A549 (cell line): ENCODE results near the gene MAST2. TPM values are rescaled to one million over a fixed set of nuclear protein-coding genes. Genes with fewer than 3 reads are reported as not detected.

Source experiments
- ATAC-seq, 2 experiments: fragments of 200-7000 bp in 1 of 2; fragments of >200 bp in 1 of 2; cut with Nextera tagmentation in 1 of 2; cut with Tn5 transposase in 1 of 2; 3 replicates each; pipeline versions ENCODE4 v1.8.0 to v1.9.1; 2018 to 2020; ENCODE audit warnings: mild to moderate bottlenecking in 1 of 2, moderate library complexity in 1 of 2
- CTCF ChIA-PET: fragments of 300-600 bp; sonication (Branson Sonifier 250); formaldehyde crosslinking; extraction: SDS; loops from one replicate; lab custom pipeline; 2021; ENCODE audit warnings: antibody characterized with exemption, inconsistent platforms; lab: Yijun Ruan, JAX
- POLR2A ChIA-PET: fragments of 350-600 bp; formaldehyde crosslinking; extraction: SDS; loops from one replicate; lab custom pipeline; 2021; ENCODE audit warnings: antibody characterized with exemption, inconsistent platforms; lab: Yijun Ruan, JAX
- DNase-seq, 2 experiments: peaks; one replicate each; pipeline versions ENCODE4 v3.0.0 to v3.0.0-alpha.2; 2011 to 2016; ENCODE audit warnings: low read depth in 1 of 2, low spot score in 1 of 2
- FAIRE-seq: peaks from 2 replicates; lab custom pipeline; 2011; peaks lifted over from hg19 to GRCh38; lab: Jason Lieb, UNC
- H3K27ac ChIP-seq, 2 experiments: fragments of >200 bp; sonication (Bioruptor Twin); formaldehyde crosslinking; 3 replicates each; pipeline ENCODE4 v1.5.1; 2016 to 2017
- H3K4me1 ChIP-seq: fragments of >200 bp; sonication (Bioruptor Twin); formaldehyde crosslinking; 3 replicates; pipeline ENCODE4 v1.6.1; 2016
- H3K4me2 ChIP-seq: fragments of >200 bp; sonication (Bioruptor Twin); formaldehyde crosslinking; 3 replicates; pipeline ENCODE4 v1.6.1; 2016
- H3K4me3 ChIP-seq: fragments of >200 bp; sonication (Bioruptor Twin); formaldehyde crosslinking; 3 replicates; pipeline ENCODE4 v1.5.1; 2016
- H3K9me3 ChIP-seq: fragments of >200 bp; sonication (Bioruptor Twin); formaldehyde crosslinking; 3 replicates; pipeline ENCODE4 v1.6.1; 2016
- ATOH8 ChIP-seq: fragments of 250-450 bp; sonication (Bioruptor Pico); IDR thresholded peaks from 2 replicates; pipeline ENCODE4 v1.5.0; 2020; ENCODE audit warnings: low read depth, mild to moderate bottlenecking, moderate library complexity
- BCL3 ChIP-seq: fragments of >200 bp; sonication (Bioruptor Twin); formaldehyde crosslinking; IDR thresholded peaks from 3 replicates; pipeline ENCODE4 v1.6.1; 2016
- CBX2 ChIP-seq: fragments of 200-600 bp; sonication (generic); IDR thresholded peaks from 2 replicates; pipeline ENCODE4 v1.6.1; 2016; ENCODE audit warnings: low read depth, mild to moderate bottlenecking, borderline replicate concordance
- CEBPB ChIP-seq, 2 experiments: fragments of >200 bp in 1 of 2; sonication (Bioruptor Twin) in 1 of 2; formaldehyde crosslinking in 1 of 2; IDR thresholded peaks; 2 replicates each; pipeline ENCODE4 v1.6.1; 2012 to 2016
- CTCF ChIP-seq: fragments of >200 bp; sonication (Bioruptor Twin); formaldehyde crosslinking; IDR thresholded peaks from 3 replicates; pipeline ENCODE4 v1.5.1; 2016
- EP300 ChIP-seq, 2 experiments: fragments of >200 bp; sonication (Bioruptor Twin); formaldehyde crosslinking; IDR thresholded peaks; 2 replicates in 1 of 2; 3 replicates in 1 of 2; pipeline ENCODE4 v1.6.1; 2016 to 2017
- ESRRA ChIP-seq: fragments of 150-350 bp; IDR thresholded peaks from 2 replicates; pipeline ENCODE4 v1.6.1; 2014; ENCODE audit warnings: mild to moderate bottlenecking, low read length, borderline replicate concordance
- HES2 ChIP-seq: fragments of >200 bp; sonication (Bioruptor Twin); formaldehyde crosslinking; IDR thresholded peaks from 2 replicates; pipeline ENCODE4 v1.6.1; 2016
- HEYL ChIP-seq: fragments of 250-450 bp; sonication (Bioruptor Pico); IDR thresholded peaks from 2 replicates; pipeline ENCODE4 v1.8.0; 2021; ENCODE audit warnings: mild to moderate bottlenecking, moderate library complexity
- HMGXB4 ChIP-seq: fragments of 250-450 bp; sonication (Bioruptor Pico); IDR thresholded peaks from 2 replicates; pipeline ENCODE4 v1.5.0; 2021; ENCODE audit warnings: mild to moderate bottlenecking, moderate library complexity, borderline replicate concordance
- HOXA7 ChIP-seq: fragments of 250-450 bp; sonication (Bioruptor Pico); IDR thresholded peaks from 2 replicates; pipeline ENCODE4 v1.5.0; 2020; ENCODE audit warnings: mild to moderate bottlenecking, moderate library complexity
- HOXB5 ChIP-seq: fragments of 250-450 bp; sonication (Bioruptor Pico); IDR thresholded peaks from 2 replicates; pipeline ENCODE4 v1.5.0; 2020; ENCODE audit warnings: mild to moderate bottlenecking, moderate library complexity
- JUN ChIP-seq, 2 experiments: fragments of >200 bp; sonication (Bioruptor Twin); formaldehyde crosslinking; IDR thresholded peaks; 2 replicates in 1 of 2; 3 replicates in 1 of 2; pipeline ENCODE4 v1.6.1; 2016 to 2017
- JUNB ChIP-seq: fragments of >200 bp; sonication (Bioruptor Twin); formaldehyde crosslinking; IDR thresholded peaks from 2 replicates; pipeline ENCODE4 v1.6.1; 2016
- KDM5A ChIP-seq: fragments of 200-600 bp; sonication (generic); IDR thresholded peaks from 2 replicates; pipeline ENCODE4 v1.6.1; 2016; ENCODE audit warnings: antibody characterized with exemption, mild to moderate bottlenecking
- MAX ChIP-seq: IDR thresholded peaks from 2 replicates; pipeline ENCODE4 v1.6.1; 2012
- NPAS2 ChIP-seq: fragments of 250-450 bp; sonication (Bioruptor Pico); IDR thresholded peaks from 2 replicates; pipeline ENCODE4 v1.8.0; 2022; ENCODE audit warnings: mild to moderate bottlenecking, moderate library complexity, borderline replicate concordance
- NR3C1 ChIP-seq: fragments of >200 bp; sonication (Bioruptor Twin); formaldehyde crosslinking; IDR thresholded peaks from 3 replicates; pipeline ENCODE4 v1.6.1; 2017
- PBX3 ChIP-seq: IDR thresholded peaks from 2 replicates; pipeline ENCODE4 v1.6.1; 2012
- RFX5 ChIP-seq: fragments of 450-650 bp; IDR thresholded peaks from 2 replicates; pipeline ENCODE4 v1.7.1; 2014; ENCODE audit warnings: antibody characterized with exemption, mild to moderate bottlenecking, moderate library complexity
- SMC3 ChIP-seq: fragments of >200 bp; sonication (Bioruptor Twin); formaldehyde crosslinking; IDR thresholded peaks from 3 replicates; pipeline ENCODE4 v1.6.1; 2018; ENCODE audit warnings: inconsistent platforms
- SREBF2 ChIP-seq: fragments of 450-650 bp; IDR thresholded peaks from 2 replicates; pipeline ENCODE4 v1.6.1; 2014; ENCODE audit warnings: mild to moderate bottlenecking, moderate library complexity
- TFCP2L1 ChIP-seq: fragments of 250-450 bp; sonication (Bioruptor Pico); IDR thresholded peaks from 2 replicates; pipeline ENCODE4 v1.5.0; 2021; ENCODE audit warnings: mild to moderate bottlenecking
- ZFP36 ChIP-seq: fragments of 450-650 bp; IDR thresholded peaks from 2 replicates; pipeline ENCODE4 v1.6.1; 2014; ENCODE audit warnings: borderline replicate concordance; ENCODE audit not compliant: partially characterized antibody
- WGBS: methylation state at CpG from one replicate; pipeline ENCODE4 v1.1.6; 2017; ENCODE audit errors: missing lambda C conversion rate; 5-methylcytosine and 5-hydroxymethylcytosine counted together
- polyA plus RNA-seq, 4 experiments: library from polyadenylated mRNA; depleted of rRNA in 3 of 4; stranded (reverse); fragments of >200 nt; fragmentation: RNase III in 1 of 4; extraction: RNeasy Plus Mini Kit Qiagen cat#74134 plus additional on column Dnase treatment in 1 of 4; gene quantifications; 2 replicates in 3 of 4; 3 replicates in 1 of 4; pipeline ENCODE4 v1.2.3, GENCODE V29; 2011 to 2017

MAST2 gene
- polyA plus RNA-seq, 2 of the 4 experiments (the other 2 are of a cell fraction), result 19.3 to 20.5 TPM

- ChIA-PET POLR2A (no interaction called here), CTCF (interaction anchor here (1.0 to 1.6 kb wide), 2 partner anchors 8 to 10 kb away, joined by 3 to 5 read pairs; no protein-coding TSS in a partner anchor)
- no peak for ATAC-seq
- Histone ChIP-seq H3K4me1 (no peaks in the 10 kb centered on the region), H3K27ac (no peak overlapping the region), H3K4me2 (no peak overlapping the region), H3K4me3 (no peak overlapping the region), H3K9me3 (no peaks in the 10 kb centered on the region)
- no peak for DNase-seq
- TF ChIP-seq SMC3 (no peak), CBX2 (no peak), SREBF2 (no peak), BCL3 (no peak), HOXB5 (CRISPR knock-in tag) (no peak), NR3C1 (no peak), ATOH8 (CRISPR knock-in tag) (no peak), MAX (no peak), ZFP36 (no peak)
- WGBS, result 83% methylated on average over 4 of the region's 4 CpGs
- FAIRE-seq, result no peak
These were observed 110.5 kb downstream of the MAST2 start for GRCh38 chr1:45913731-45914501.

GRCh38 chr1:45914836-45915235 lies 111.4 kb downstream of the MAST2 start:
- no peaks in the 10 kb centered on the region for H3K4me1 ChIP-seq
- TF ChIP-seq JUN (IDR thresholded peaks at IDR 0.05) (no peak), HEYL (CRISPR knock-in tag) (no peak), NPAS2 (CRISPR knock-in tag) (no peak), RFX5 (no peak), HOXA7 (no peak), CTCF (no peak), KDM5A (no peak), TFCP2L1 (CRISPR knock-in tag) (no peak), PBX3 (no peak), MAX (no peak), CEBPB (IDR thresholded peaks at IDR 0.05) (no peak), JUNB (no peak), HES2 (no peak), EP300 (IDR thresholded peaks at IDR 0.05) (no peak), HMGXB4 (no peak), ESRRA (no peak)
- TF ChIP-seq, all 56 proteins: peak for 0
- Histone ChIP-seq H3K27ac (no peak overlapping the region), H3K4me3 (no peak overlapping the region), H3K4me2 (no peak overlapping the region), H3K9me3 (no peaks in the 10 kb centered on the region)
- WGBS, result 89% methylated on average over 1 of the region's 1 CpG
- CTCF ChIA-PET, result interaction anchor here (0.6 to 1.6 kb wide), 5 partner anchors 9 to 366 kb away, joined by 3 to 5 read pairs (median 4); no protein-coding TSS in a partner anchor
- POLR2A ChIA-PET, result no interaction called here
- DNase-seq, result no peak
- FAIRE-seq, result no peak
- no peak for ATAC-seq
